Measurements from ENCODE around the gene HEPACAM.

DNA sequence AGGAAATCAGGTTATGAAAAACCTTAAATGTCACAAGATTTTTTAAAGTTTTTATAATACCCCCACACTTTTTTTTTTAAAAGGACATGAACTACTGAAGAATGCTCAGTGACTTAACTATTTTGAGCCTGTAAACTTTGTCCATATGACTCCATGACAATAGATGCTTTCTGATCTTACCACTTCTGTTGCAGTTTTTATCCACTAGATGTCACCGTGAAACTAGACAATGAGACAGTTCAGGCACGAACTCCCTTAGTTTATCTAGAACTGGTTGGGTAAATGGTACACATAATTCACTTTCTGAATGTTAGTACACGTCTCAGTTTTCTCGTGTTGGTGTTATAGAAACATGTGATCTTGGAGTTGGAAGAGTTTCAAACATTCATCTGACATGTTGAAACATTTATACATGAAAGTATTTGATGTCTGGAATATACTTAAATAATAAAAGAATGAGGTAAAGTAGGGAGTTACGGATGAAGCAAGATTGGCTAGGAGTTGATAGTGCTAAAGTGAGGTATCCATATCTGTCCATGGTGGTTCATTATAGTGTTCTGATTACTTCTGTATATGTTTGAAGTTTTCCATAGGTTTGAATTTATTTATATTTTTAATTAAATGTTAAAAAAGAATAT, 26.2 kb upstream of the HEPACAM start:
- TF ChIP-seq, protein P1, sequence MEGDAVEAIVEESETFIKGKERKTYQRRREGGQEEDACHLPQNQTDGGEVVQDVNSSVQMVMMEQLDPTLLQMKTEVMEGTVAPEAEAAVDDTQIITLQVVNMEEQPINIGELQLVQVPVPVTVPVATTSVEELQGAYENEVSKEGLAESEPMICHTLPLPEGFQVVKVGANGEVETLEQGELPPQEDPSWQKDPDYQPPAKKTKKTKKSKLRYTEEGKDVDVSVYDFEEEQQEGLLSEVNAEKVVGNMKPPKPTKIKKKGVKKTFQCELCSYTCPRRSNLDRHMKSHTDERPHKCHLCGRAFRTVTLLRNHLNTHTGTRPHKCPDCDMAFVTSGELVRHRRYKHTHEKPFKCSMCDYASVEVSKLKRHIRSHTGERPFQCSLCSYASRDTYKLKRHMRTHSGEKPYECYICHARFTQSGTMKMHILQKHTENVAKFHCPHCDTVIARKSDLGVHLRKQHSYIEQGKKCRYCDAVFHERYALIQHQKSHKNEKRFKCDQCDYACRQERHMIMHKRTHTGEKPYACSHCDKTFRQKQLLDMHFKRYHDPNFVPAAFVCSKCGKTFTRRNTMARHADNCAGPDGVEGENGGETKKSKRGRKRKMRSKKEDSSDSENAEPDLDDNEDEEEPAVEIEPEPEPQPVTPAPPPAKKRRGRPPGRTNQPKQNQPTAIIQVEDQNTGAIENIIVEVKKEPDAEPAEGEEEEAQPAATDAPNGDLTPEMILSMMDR (IDR thresholded peaks at IDR 0.05; ENCODE audit: borderline replicate concordance, extremely low read depth, low read length, poor library complexity, severe bottlenecking): peak; percentile 88
- TF ChIP-seq EZH2 (IDR thresholded peaks at IDR 0.05; ENCODE audit: borderline replicate concordance, low read depth, low read length, severe bottlenecking): no peak

Data from DND-41 (cell line).